ENCODE data around the gene TMEM72.

The TMEM72 gene

GRCh38 chr10:44966816-44967509 is 55.8 kb downstream of the TMEM72 start:
- no peak for DNase-seq

GRCh38 chr10:44967616-44968015 is 56.5 kb downstream of the TMEM72 start:
- peak in 2 of 51 donors; percentile 39 to 47 for DNase-seq

- DNase-seq = peak in 10 of 51 donors; percentile 11 to 54 (median 38)
Observed at GRCh38 chr10:44968091-44968490, 57.0 kb downstream of the TMEM72 start.

- no peak for DNase-seq
Observed at GRCh38 chr10:44968500-44969400, 57.6 kb downstream of the TMEM72 start.

- DNase-seq = peak in 6 of 51 donors; percentile 37 to 72 (median 52)
Observed at GRCh38 chr10:44969854-44970253, 58.7 kb downstream of the TMEM72 start.

- DNase-seq = no peak
Observed at GRCh38 chr10:44970812-44971395, 59.8 kb downstream of the TMEM72 start.

GRCh38 chr10:44971434-44971833 is 60.3 kb downstream of the TMEM72 start:
- no peak for DNase-seq

GRCh38 chr10:44971935-44972757 is 61.0 kb downstream of the TMEM72 start:
- DNase-seq = no peak

- DNase-seq = no peak
Observed at GRCh38 chr10:44972874-44973306, 61.8 kb downstream of the TMEM72 start.

- no peak for DNase-seq
Observed at GRCh38 chr10:44973323-44974081, 62.4 kb downstream of the TMEM72 start.

- peak in 1 of 51 donors; percentile 28 for DNase-seq
Observed at GRCh38 chr10:44974082-44974627, 63.0 kb downstream of the TMEM72 start.

- peak in 44 of 51 donors; percentile 23 to 86 (median 58) for DNase-seq
Observed at GRCh38 chr10:44974628-44975430, 63.7 kb downstream of the TMEM72 start.

- DNase-seq = peak in 1 of 51 donors; percentile 59
Observed at GRCh38 chr10:44975431-44976331, 64.5 kb downstream of the TMEM72 start.

GRCh38 chr10:44976352-44977198 is 65.4 kb downstream of the TMEM72 start:
- DNase-seq = no peak

- DNase-seq = peak in 1 of 51 donors; percentile 48
Observed at GRCh38 chr10:44977287-44978212, 66.4 kb downstream of the TMEM72 start.

- DNase-seq = no peak
Observed at GRCh38 chr10:44978213-44978569, 67.1 kb downstream of the TMEM72 start.

Data from hypothalamus (tissue), 51 donors.